ENCODE results near the gene STAT2.
"Not testable (repeated sequence)": the region's sequence is repeated elsewhere in the genome, so short reads cannot be mapped to it uniquely, and the experiment has no call there.

STAT2 gene

GRCh38 chr12:56324206-56324605 lies 35.7 kb downstream of the STAT2 start:
- no peak for DNase-seq

- not testable (repeated sequence) for DNase-seq
These were observed 38.3 kb downstream of the STAT2 start for GRCh38 chr12:56321610-56322009.

- DNase-seq = peak; percentile 57
These were observed 38.9 kb downstream of the STAT2 start for GRCh38 chr12:56321027-56321426.

GRCh38 chr12:56317675-56318074 lies 42.2 kb downstream of the STAT2 start:
- no peak for DNase-seq

GRCh38 chr12:56315622-56316473 lies 44.1 kb downstream of the STAT2 start, which contains the start of gene CNPY2:
CNPY2 (minus strand) TSS chr12:56315988; CDS start chr12:56315217, 771 bp downstream.
- DNase-seq = peak; percentile 96

GRCh38 chr12:56315249-56315621 lies 44.7 kb downstream of the STAT2 start:
- DNase-seq = no peak

GRCh38 chr12:56311003-56311402 lies 48.9 kb downstream of the STAT2 start:
- DNase-seq = no peak

- no peak for DNase-seq
These were observed 51.2 kb downstream of the STAT2 start for GRCh38 chr12:56308714-56309113.

- DNase-seq = no peak
These were observed 52.5 kb downstream of the STAT2 start for GRCh38 chr12:56307221-56307965.

- no peak for DNase-seq
These were observed 54.9 kb downstream of the STAT2 start for GRCh38 chr12:56304872-56305590.

GRCh38 chr12:56304276-56304675 lies 55.6 kb downstream of the STAT2 start:
- DNase-seq = no peak

GRCh38 chr12:56300644-56301464 lies 59.1 kb downstream of the STAT2 start:
- no peak for DNase-seq

- peak; percentile 99 for DNase-seq
These were observed 59.9 kb downstream of the STAT2 start, which contains the start of gene CS for GRCh38 chr12:56299853-56300643. CS (minus strand) TSS chr12:56300330; CDS start chr12:56300201, 129 bp downstream.

GRCh38 chr12:56299308-56299852 lies 60.5 kb downstream of the STAT2 start:
- no peak for DNase-seq

- DNase-seq = no peak
These were observed 61.1 kb downstream of the STAT2 start for GRCh38 chr12:56298828-56299227.

GRCh38 chr12:56297400-56297799 lies 62.5 kb downstream of the STAT2 start:
- no peak for DNase-seq

- no peak for DNase-seq
These were observed 63.6 kb downstream of the STAT2 start for GRCh38 chr12:56296295-56296694.

- DNase-seq = no peak
These were observed 66.1 kb downstream of the STAT2 start for GRCh38 chr12:56293795-56294194.

All from CD4-positive, alpha-beta T cell treated with Interleukin-15 for 1 hour (primary cell).